CD4-positive, alpha-beta T cell (primary cell): ENCODE data around the gene SIL1. TPM values are rescaled to one million over a fixed set of nuclear protein-coding genes. Genes with fewer than 3 reads are reported as not detected.
"Not testable (repeated sequence)": the region's sequence is repeated elsewhere in the genome, so short reads cannot be mapped to it uniquely, and the experiment has no call there.

Source experiments
- ATAC-seq: fragments of 200-7000 bp; cut with Tn5 transposase; one replicate; pipeline ENCODE4 v1.10.0; 2022; ENCODE audit warnings: mild to moderate bottlenecking; ENCODE audit not compliant: poor library complexity
- CTCF ChIA-PET: fragments of 350-600 bp; sonication (Branson Sonifier 250); formaldehyde crosslinking; loops from one replicate; lab custom pipeline; 2021; ENCODE audit warnings: antibody characterized with exemption, inconsistent platforms; lab: Charles Lee
- POLR2A ChIA-PET: fragments of 350-600 bp; sonication (Branson Sonifier 250); formaldehyde crosslinking; loops from one replicate; lab custom pipeline; 2021; ENCODE audit warnings: antibody characterized with exemption, inconsistent platforms; lab: Charles Lee
- DNase-seq, 14 experiments: peaks; one replicate each; pipeline ENCODE4 v3.0.0-alpha.2; 2013 to 2020; ENCODE audit warnings: mixed read lengths in 2 of 14
- H3K27ac ChIP-seq, 2 donors: one replicate each; pipeline versions ENCODE4 v1.5.1 to v1.7.0; 2013; ENCODE audit warnings: low read length in 2 of 2, low read depth in 1 of 2, mild to moderate bottlenecking in 1 of 2
- H3K27me3 ChIP-seq, 2 experiments: 1 replicate in 1 of 2; 2 replicates in 1 of 2; pipeline versions ENCODE4 v1.6.1 to v1.7.0; 2013; ENCODE audit warnings: low read length in 2 of 2, control low read depth in 1 of 2, mild to moderate bottlenecking in 1 of 2, moderate library complexity in 1 of 2; ENCODE audit not compliant: insufficient read depth in 2 of 2, control insufficient read depth in 1 of 2
- H3K36me3 ChIP-seq: one replicate; pipeline ENCODE4 v1.6.1; 2013; ENCODE audit warnings: low read length, control low read depth; ENCODE audit not compliant: insufficient read depth
- H3K4me1 ChIP-seq: one replicate; pipeline ENCODE4 v1.6.1; 2013; ENCODE audit warnings: low read length, control low read depth; ENCODE audit not compliant: insufficient read depth
- H3K4me3 ChIP-seq: one replicate; pipeline ENCODE4 v1.5.1; 2013; ENCODE audit warnings: mild to moderate bottlenecking, low read length, moderate library complexity
- H3K9me3 ChIP-seq, 2 experiments: 1 replicate in 1 of 2; 2 replicates in 1 of 2; pipeline versions ENCODE4 v1.6.1 to v1.7.0; 2013; ENCODE audit warnings: low read length in 2 of 2, mild to moderate bottlenecking in 2 of 2, control low read depth in 1 of 2, moderate library complexity in 1 of 2; ENCODE audit not compliant: control insufficient read depth in 1 of 2, insufficient read depth in 1 of 2
- H3K27ac Mint-ChIP-seq: one replicate; pipeline ENCODE4 v1.8.0; 2020; ENCODE audit warnings: mixed read lengths
- H3K27me3 Mint-ChIP-seq: one replicate; pipeline ENCODE4 v1.8.0; 2021; ENCODE audit warnings: mixed read lengths
- H3K36me3 Mint-ChIP-seq: one replicate; pipeline ENCODE4 v1.8.0; 2021; ENCODE audit warnings: low read depth, mixed read lengths
- H3K4me1 Mint-ChIP-seq: one replicate; pipeline ENCODE4 v1.8.0; 2021; ENCODE audit warnings: low read depth, mixed read lengths
- H3K4me3 Mint-ChIP-seq: one replicate; pipeline ENCODE4 v1.8.0; 2020; ENCODE audit warnings: mild to moderate bottlenecking, mixed read lengths
- H3K9me3 Mint-ChIP-seq: one replicate; pipeline ENCODE4 v1.8.0; 2020; ENCODE audit warnings: mixed read lengths
- CTCF ChIP-seq: fragments of 200-600 bp; IDR thresholded peaks from one replicate; pipeline ENCODE4 v1.8.0; 2022; ENCODE audit warnings: antibody characterized with exemption, mild to moderate bottlenecking
- intact Hi-C, 2 experiments: fragments of 100-400 bp; cut with DNase I in 1 of 2; cut with micrococcal nuclease in 1 of 2; formaldehyde crosslinking; loops; one replicate each; pipeline versions ENCODE4 v1.15.1 to v1.9.0; 2023 to 2025; cut with DNase I, micrococcal nuclease
- total RNA-seq, 174 experiments: library from RNA in 2 of 174; stranded (reverse) in 2 of 174; gene quantifications; one replicate each; pipeline ENCODE4 v1.2.3 and lab custom pipeline; 2021 to 2026

Gene SIL1
- total RNA-seq, 2 experiments from 2014 or later, result 5.6 to 9.2 TPM

- POLR2A ChIA-PET, result no interaction called here
- TF ChIP-seq CTCF, result no peak
- H3K9me3 Mint-ChIP-seq, result no peaks in the 10 kb centered on the region
- ATAC-seq (no peak), DNase-seq (peak in 2 of 14 experiments; percentile 22 to 23)
- H3K4me1 Mint-ChIP-seq, result peaks cover 4% of the 10 kb centered on the region
- H3K36me3 Mint-ChIP-seq, result no peaks in the 10 kb centered on the region
- Histone ChIP-seq H3K4me3 (no peak overlapping the region), H3K36me3 (peaks cover 9% of the 10 kb centered on the region), H3K27ac (no peak overlapping the region), H3K4me1 (peaks cover 4% of the 10 kb centered on the region), H3K9me3 (no peaks in the 10 kb centered on the region), H3K27me3 (no peaks in the 10 kb centered on the region)
- CTCF ChIA-PET, result no interaction called here
- H3K27me3 Mint-ChIP-seq, result no peaks in the 10 kb centered on the region
- intact Hi-C loops, result no loop called here
- H3K27ac Mint-ChIP-seq, result no peak overlapping the region
- no peak overlapping the region for H3K4me3 Mint-ChIP-seq
Measured at GRCh38 chr5:139181835-139182452, 16.2 kb downstream of the SIL1 start.

GRCh38 chr5:139181322-139181730, 16.8 kb downstream of the SIL1 start:
- intact Hi-C loops, result no loop called here
- no peak for DNase-seq
- H3K27ac Mint-ChIP-seq, result no peak overlapping the region
- no peak for ATAC-seq
- peaks cover 2% of the 10 kb centered on the region for H3K9me3 Mint-ChIP-seq
- Histone ChIP-seq H3K4me3 (no peak overlapping the region), H3K27me3 (no peaks in the 10 kb centered on the region), H3K36me3 (peaks cover 6% of the 10 kb centered on the region), H3K4me1 (peaks cover 4% of the 10 kb centered on the region), H3K9me3 (no peaks in the 10 kb centered on the region), H3K27ac (no peak overlapping the region)
- no peaks in the 10 kb centered on the region for H3K36me3 Mint-ChIP-seq
- CTCF ChIA-PET, result no interaction called here
- peaks cover 4% of the 10 kb centered on the region for H3K4me1 Mint-ChIP-seq
- no peak overlapping the region for H3K4me3 Mint-ChIP-seq
- POLR2A ChIA-PET, result no interaction called here
- TF ChIP-seq CTCF, result no peak
- no peaks in the 10 kb centered on the region for H3K27me3 Mint-ChIP-seq

GRCh38 chr5:139180850-139181249, 17.3 kb downstream of the SIL1 start:
- H3K36me3 Mint-ChIP-seq, result no peaks in the 10 kb centered on the region
- CTCF ChIA-PET, result no interaction called here
- no peaks in the 10 kb centered on the region for H3K9me3 ChIP-seq
- no peak overlapping the region for H3K27ac ChIP-seq
- no peaks in the 10 kb centered on the region for H3K27me3 Mint-ChIP-seq
- H3K4me3 ChIP-seq, result no peak overlapping the region
- intact Hi-C loops, result no loop called here
- peaks cover 4% of the 10 kb centered on the region for H3K4me1 ChIP-seq
- H3K27me3 ChIP-seq, result no peaks in the 10 kb centered on the region
- ATAC-seq (no peak), DNase-seq (no peak)
- peaks cover 3% of the 10 kb centered on the region for H3K36me3 ChIP-seq
- H3K9me3 Mint-ChIP-seq, result peaks cover 2% of the 10 kb centered on the region
- H3K4me1 Mint-ChIP-seq, result peaks cover 4% of the 10 kb centered on the region
- no peak overlapping the region for H3K27ac Mint-ChIP-seq
- POLR2A ChIA-PET, result no interaction called here
- no peak for TF ChIP-seq CTCF
- no peak overlapping the region for H3K4me3 Mint-ChIP-seq

- intact Hi-C loops, H3K27me3 Mint-ChIP-seq, H3K36me3 ChIP-seq, H3K4me3 ChIP-seq, ATAC-seq, DNase-seq, H3K27ac ChIP-seq, H3K9me3 Mint-ChIP-seq, POLR2A ChIA-PET, H3K27me3 ChIP-seq, H3K4me1 ChIP-seq, H3K27ac Mint-ChIP-seq, CTCF ChIA-PET, H3K9me3 ChIP-seq, H3K4me3 Mint-ChIP-seq, H3K36me3 Mint-ChIP-seq, H3K4me1 Mint-ChIP-seq: not testable (repeated sequence)
Measured at GRCh38 chr5:139179778-139180513, 18.2 kb downstream of the SIL1 start.
